Astrocyte of the cerebellum (primary cell): ENCODE data around the gene DMD.
A peak's percentile ranks its signal among the peaks of the same experiment; 100 is the strongest.

Experiments
- DNase-seq: peaks from one replicate; pipeline ENCODE4 v3.0.0-alpha.2; 2011; ENCODE audit warnings: low read depth
- H3K4me3 ChIP-seq: 2 replicates; pipeline ENCODE4 v1.5.1; 2011; ENCODE audit warnings: mild to moderate bottlenecking, low read depth, low read length, moderate library complexity
- in situ Hi-C: cut with HindIII; loops from 2 replicates; pipeline ENCODE4 v1.10.0; 2017; ENCODE audit warnings: low sequenced_read_pairs
- TF ChIP-seq, protein P1 (sequence below): IDR thresholded peaks from 2 replicates; pipeline ENCODE4 v1.5.1; 2012; ENCODE audit warnings: low read length, low read depth, moderate library complexity, mild to moderate bottlenecking; ENCODE audit errors: missing control alignments

DMD gene

GRCh38 chrX:31658360-31658759 is 1553.0 kb downstream of the DMD start:
- peak; percentile 5 for DNase-seq
- in situ Hi-C loops, result no loop called here
- TF ChIP-seq, protein P1, sequence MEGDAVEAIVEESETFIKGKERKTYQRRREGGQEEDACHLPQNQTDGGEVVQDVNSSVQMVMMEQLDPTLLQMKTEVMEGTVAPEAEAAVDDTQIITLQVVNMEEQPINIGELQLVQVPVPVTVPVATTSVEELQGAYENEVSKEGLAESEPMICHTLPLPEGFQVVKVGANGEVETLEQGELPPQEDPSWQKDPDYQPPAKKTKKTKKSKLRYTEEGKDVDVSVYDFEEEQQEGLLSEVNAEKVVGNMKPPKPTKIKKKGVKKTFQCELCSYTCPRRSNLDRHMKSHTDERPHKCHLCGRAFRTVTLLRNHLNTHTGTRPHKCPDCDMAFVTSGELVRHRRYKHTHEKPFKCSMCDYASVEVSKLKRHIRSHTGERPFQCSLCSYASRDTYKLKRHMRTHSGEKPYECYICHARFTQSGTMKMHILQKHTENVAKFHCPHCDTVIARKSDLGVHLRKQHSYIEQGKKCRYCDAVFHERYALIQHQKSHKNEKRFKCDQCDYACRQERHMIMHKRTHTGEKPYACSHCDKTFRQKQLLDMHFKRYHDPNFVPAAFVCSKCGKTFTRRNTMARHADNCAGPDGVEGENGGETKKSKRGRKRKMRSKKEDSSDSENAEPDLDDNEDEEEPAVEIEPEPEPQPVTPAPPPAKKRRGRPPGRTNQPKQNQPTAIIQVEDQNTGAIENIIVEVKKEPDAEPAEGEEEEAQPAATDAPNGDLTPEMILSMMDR, result no peak
- H3K4me3 ChIP-seq, result no peak overlapping the region

- TF ChIP-seq, protein P1, result no peak
- H3K4me3 ChIP-seq, result no peak overlapping the region
- no peak for DNase-seq
- in situ Hi-C loops, result no loop called here
Observed at GRCh38 chrX:31656013-31656412, 1555.3 kb downstream of the DMD start.

- TF ChIP-seq, protein P1, result no peak
- H3K4me3 ChIP-seq, result no peak overlapping the region
- no peak for DNase-seq
- in situ Hi-C loops, result no loop called here
Observed at GRCh38 chrX:31653422-31653821, 1557.9 kb downstream of the DMD start.

DNA sequence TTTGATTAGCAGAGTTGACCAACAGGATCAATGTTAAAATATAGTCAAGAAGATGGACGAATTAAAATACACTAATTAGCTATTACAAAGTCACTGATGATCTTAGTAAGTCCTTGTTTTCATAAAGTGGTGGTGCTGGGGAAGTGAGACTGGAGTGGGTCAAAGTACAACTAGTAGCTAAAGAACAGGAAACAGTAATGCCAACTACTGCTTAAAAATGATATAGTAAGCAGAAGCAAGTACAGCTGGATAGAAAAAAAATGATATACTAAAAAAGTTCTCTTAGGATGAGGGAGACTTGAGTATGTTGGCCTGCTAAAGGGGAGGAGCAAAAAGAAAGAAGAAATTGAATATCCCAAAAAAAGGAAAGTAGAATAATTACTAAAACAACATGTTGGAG is 1558.7 kb downstream of the DMD start:
- H3K4me3 ChIP-seq, result no peak overlapping the region
- in situ Hi-C loops, result no loop called here
- TF ChIP-seq, protein P1, result no peak
- DNase-seq, result no peak

GRCh38 chrX:31649201-31649600 is 1562.1 kb downstream of the DMD start:
- TF ChIP-seq, protein P1, result no peak
- no peak for DNase-seq
- in situ Hi-C loops, result no loop called here
- no peak overlapping the region for H3K4me3 ChIP-seq

DNA sequence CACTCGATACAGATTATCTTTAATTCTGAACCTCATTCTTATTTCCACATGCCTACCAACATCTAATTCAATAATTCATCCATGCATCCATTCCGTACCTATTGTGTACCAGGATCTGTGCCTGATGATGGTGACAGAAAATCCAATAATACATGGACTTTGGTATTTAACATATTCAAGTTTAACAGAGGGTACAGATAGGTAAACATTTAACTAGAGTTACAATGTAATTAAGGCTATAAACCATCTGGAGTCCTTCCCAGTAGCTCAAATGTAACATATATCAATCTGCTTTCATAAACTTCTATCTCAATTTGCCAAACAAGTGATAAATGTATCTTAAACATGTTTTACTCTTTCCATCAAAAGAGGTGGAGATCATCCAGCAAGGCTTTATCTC is 1578.0 kb downstream of the DMD start:
- in situ Hi-C loops, result no loop called here
- H3K4me3 ChIP-seq, result no peak overlapping the region
- TF ChIP-seq, protein P1, result no peak
- DNase-seq, result no peak

DNA sequence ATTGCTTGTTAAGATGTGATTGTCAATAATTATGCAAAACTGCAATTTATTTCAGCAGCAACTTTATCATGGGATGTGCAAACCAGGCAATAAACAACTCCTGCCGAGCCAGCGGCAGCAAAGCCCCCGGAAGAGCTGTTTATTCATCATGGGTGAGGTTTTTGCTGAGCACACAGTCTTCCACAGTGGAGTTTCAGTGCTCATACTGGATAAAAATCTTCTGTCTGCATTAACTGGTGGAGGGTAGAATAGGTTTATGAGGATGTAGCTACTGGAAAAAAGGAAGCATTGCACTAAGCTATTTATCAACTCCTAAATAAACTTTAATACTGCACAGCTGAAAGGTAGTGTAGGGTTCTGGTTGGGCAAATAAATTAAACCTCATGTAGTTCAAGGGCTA is 1582.2 kb downstream of the DMD start:
- in situ Hi-C loops, result no loop called here
- no peak for DNase-seq
- TF ChIP-seq, protein P1, result no peak

More for the DNA sequence above, 1582.2 kb downstream of the DMD start:
- H3K4me3 ChIP-seq, result no peak overlapping the region
